ENCODE results near the gene MYLK4.

The MYLK4 gene
- total RNA-seq, result 0.98 to 8.3 (median 2.6) reads per million in 9 experiments

DNA sequence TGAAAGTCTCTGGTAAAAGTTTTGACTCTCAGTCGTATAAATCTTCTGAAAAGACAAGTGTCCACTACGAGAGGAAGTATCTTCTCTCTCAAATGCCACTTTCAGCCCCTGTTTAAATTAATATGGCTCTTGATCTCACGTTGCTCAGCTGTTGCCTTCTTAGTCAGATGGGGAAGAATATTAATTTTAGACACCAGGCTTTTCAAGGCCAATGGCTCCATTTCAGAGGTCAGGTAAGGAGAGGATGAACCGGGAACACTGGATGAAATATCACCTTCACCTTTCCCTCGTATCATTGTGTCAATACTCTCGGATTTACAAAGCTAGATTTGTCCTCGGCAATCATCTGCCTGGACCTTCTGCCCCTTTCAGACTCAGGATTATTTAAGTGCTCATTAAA is at the start of gene MYLK4:
Gene MYLK4, minus strand, starts transcription at position 91 of the 400 bp plus-strand sequence. CDS start 1,628 bp downstream, outside the sequence.
- DNase-seq, result no peak
- no peaks in the 10 kb centered on the region for H3K9me3 Mint-ChIP-seq
- H3K36me3 Mint-ChIP-seq (ENCODE audit: insufficient read depth), result no peaks in the 10 kb centered on the region
- ATAC-seq (replicated peaks), result no peak
- no peak within 1 kb of the TSS for H3K27ac Mint-ChIP-seq
- peaks cover 5 to 7% of the 10 kb centered on the region in 2 donors for H3K27me3 Mint-ChIP-seq
- no peak within 1 kb of the TSS for H3K4me3 Mint-ChIP-seq
- peaks cover 3 to 11% of the 10 kb centered on the region in 2 donors for H3K4me1 Mint-ChIP-seq (ENCODE audit: low read depth in 2 of 2)

GRCh38 chr6:2799936-2800527 is 49.3 kb upstream of the MYLK4 start:
- ATAC-seq (replicated peaks) (peak; percentile 35), DNase-seq (no peak)
- H3K36me3 Mint-ChIP-seq (ENCODE audit: insufficient read depth), result peaks cover 3% of the 10 kb centered on the region
- no peak overlapping the region for H3K4me3 Mint-ChIP-seq
- H3K27ac Mint-ChIP-seq, result peak overlapping the region; percentile 78 to 81
- no peaks in the 10 kb centered on the region for H3K9me3 Mint-ChIP-seq
- H3K4me1 Mint-ChIP-seq (ENCODE audit: low read depth in 2 of 2), result peaks cover 12 to 23% of the 10 kb centered on the region in 2 donors
- no peaks in the 10 kb centered on the region for H3K27me3 Mint-ChIP-seq

DNA sequence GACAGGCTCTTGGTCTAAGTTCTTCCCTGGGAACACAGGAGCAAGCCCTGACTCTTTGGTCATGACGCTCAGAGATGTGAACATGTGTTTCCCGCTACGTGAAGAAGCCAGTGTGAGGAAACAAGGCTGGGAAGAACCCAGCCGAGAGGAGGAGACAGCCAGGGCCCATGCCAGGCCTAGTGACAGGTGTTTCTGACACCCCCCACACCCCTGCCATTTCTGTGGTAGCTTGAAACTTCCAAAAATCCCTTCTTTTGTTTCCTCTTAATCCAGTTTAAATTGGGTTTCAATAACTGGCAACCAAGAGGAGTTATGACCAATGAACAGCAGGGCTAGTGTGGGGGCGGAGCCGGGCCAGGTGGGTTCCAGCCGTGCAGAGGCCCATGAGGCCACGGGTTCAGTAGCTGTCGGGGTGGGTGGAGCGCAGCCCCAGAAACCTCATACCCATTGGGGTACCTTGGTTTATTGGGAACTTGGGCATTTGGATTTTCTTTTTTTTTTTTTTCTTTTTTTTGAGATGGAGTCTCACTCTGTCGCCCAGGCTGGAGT is 47.9 kb upstream of the MYLK4 start:
- peaks cover 19 to 30% of the 10 kb centered on the region in 2 donors for H3K4me1 Mint-ChIP-seq (ENCODE audit: low read depth in 2 of 2)
- DNase-seq, result no peak
- no peaks in the 10 kb centered on the region for H3K27me3 Mint-ChIP-seq
- H3K36me3 Mint-ChIP-seq (ENCODE audit: insufficient read depth), result peaks cover 3% of the 10 kb centered on the region
- ATAC-seq (replicated peaks), result no peak
- no peaks in the 10 kb centered on the region for H3K9me3 Mint-ChIP-seq
- H3K27ac Mint-ChIP-seq, result peak overlapping the region in 1 of 2 donors; percentile 69
- H3K4me3 Mint-ChIP-seq, result no peak overlapping the region

GRCh38 chr6:2797564-2798031 is 46.9 kb upstream of the MYLK4 start:
- no peak for DNase-seq
- no peaks in the 10 kb centered on the region for H3K9me3 Mint-ChIP-seq
- H3K4me3 Mint-ChIP-seq, result no peak overlapping the region
- peak overlapping the region; percentile 29 to 69 for H3K27ac Mint-ChIP-seq
- H3K36me3 Mint-ChIP-seq (ENCODE audit: insufficient read depth), result peaks cover 3% of the 10 kb centered on the region
- ATAC-seq (replicated peaks), result no peak
- H3K27me3 Mint-ChIP-seq, result no peaks in the 10 kb centered on the region
- peaks cover 27 to 39% of the 10 kb centered on the region in 2 donors for H3K4me1 Mint-ChIP-seq (ENCODE audit: low read depth in 2 of 2)

DNA sequence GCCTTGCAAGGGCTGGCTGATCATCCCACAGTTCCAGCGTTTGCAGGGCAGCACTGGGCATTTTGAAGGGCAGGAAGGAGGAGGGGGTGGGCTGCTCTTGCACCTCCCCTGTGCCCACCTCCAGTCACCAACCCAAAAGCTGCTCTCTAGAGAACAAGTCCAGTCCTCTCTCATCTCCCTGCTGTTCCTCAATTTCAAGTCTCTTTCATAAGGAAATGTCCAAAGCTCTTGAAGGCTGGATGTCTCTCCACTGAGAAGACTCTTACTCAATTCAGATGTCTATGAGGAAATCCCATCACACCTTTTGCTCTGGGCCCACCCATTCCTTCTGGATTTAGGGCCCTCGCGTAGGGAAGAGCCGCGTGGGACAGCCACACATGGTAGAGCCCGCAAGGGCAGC is 46.1 kb upstream of the MYLK4 start:
- DNase-seq, result no peak
- Mint-ChIP-seq H3K4me3 (no peak overlapping the region), H3K4me1 (ENCODE audit: low read depth in 2 of 2) (peaks cover 27 to 40% of the 10 kb centered on the region in 2 donors)

GRCh38 chr6:2795956-2796355 is 45.2 kb upstream of the MYLK4 start:
- no peaks in the 10 kb centered on the region for H3K27me3 Mint-ChIP-seq
- peaks cover 3% of the 10 kb centered on the region for H3K36me3 Mint-ChIP-seq (ENCODE audit: insufficient read depth)
- DNase-seq (no peak), ATAC-seq (replicated peaks) (no peak)
- H3K4me3 Mint-ChIP-seq, result no peak overlapping the region
- H3K9me3 Mint-ChIP-seq, result no peaks in the 10 kb centered on the region
- H3K27ac Mint-ChIP-seq, result peak overlapping the region in 1 of 2 donors; percentile 65
- peaks cover 30 to 47% of the 10 kb centered on the region in 2 donors for H3K4me1 Mint-ChIP-seq (ENCODE audit: low read depth in 2 of 2)

More for the DNA sequence above, 46.1 kb upstream of the MYLK4 start:
- H3K36me3 Mint-ChIP-seq (ENCODE audit: insufficient read depth), result peaks cover 3% of the 10 kb centered on the region
- no peak for ATAC-seq (replicated peaks)
- H3K27me3 Mint-ChIP-seq, result no peaks in the 10 kb centered on the region
- no peak overlapping the region for H3K27ac Mint-ChIP-seq
- no peaks in the 10 kb centered on the region for H3K9me3 Mint-ChIP-seq

DNA sequence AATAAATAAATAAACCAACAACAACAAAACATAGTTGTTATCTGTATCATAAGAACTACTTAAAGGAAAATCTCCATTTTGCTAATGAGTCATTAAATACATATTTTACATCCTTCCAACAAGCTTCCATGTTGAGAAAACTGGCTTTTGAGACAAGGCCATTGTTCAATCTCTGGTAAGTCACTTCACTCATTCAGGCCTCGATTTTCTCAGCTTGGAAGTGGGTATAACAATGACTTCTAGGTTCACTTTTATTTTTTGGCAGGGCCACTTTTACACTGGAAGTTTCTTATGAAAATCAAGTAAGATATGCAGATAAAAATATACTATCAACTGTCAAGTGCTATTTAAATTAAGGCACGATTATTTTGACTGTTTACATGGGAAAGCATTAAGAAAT is 44.4 kb upstream of the MYLK4 start:
- Mint-ChIP-seq H3K4me1 (ENCODE audit: low read depth in 2 of 2) (peaks cover 33 to 43% of the 10 kb centered on the region in 2 donors), H3K27me3 (no peaks in the 10 kb centered on the region), H3K36me3 (ENCODE audit: insufficient read depth) (peaks cover 3% of the 10 kb centered on the region), H3K4me3 (no peak overlapping the region), H3K27ac (no peak overlapping the region), H3K9me3 (no peaks in the 10 kb centered on the region)
- ATAC-seq (replicated peaks), result no peak
- DNase-seq, result no peak

DNA sequence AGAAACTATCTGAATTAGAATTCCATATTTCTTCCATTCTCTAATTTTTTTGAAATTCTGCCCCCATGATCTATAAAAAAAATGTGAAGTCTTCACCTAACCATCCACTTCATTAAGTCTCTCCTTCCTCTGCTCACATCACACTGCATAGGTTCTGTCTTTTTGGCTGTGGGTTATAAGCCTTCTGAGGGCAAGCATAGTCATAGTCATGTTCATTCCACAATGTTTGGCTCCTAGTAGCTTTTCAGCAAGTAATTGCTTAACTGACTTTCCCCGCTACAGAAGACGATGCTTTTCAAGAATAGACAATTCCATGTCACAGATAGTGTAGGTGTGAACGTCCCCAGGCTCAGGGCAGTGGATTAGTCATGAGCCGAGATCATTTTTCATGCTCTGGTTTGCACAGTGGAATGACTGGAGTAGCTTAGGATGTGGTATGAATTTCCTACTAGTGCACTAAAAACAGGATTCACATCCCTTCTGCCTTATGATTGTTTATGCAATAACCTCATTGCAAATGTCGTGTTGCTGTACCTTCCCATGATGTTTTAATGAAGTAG is 43.5 kb upstream of the MYLK4 start:
- no peaks in the 10 kb centered on the region for H3K9me3 Mint-ChIP-seq

GRCh38 chr6:2793534-2794151 is 42.9 kb upstream of the MYLK4 start:
- H3K27me3 Mint-ChIP-seq, result no peaks in the 10 kb centered on the region
- H3K4me1 Mint-ChIP-seq (ENCODE audit: low read depth in 2 of 2), result peaks cover 25 to 35% of the 10 kb centered on the region in 2 donors
- peak overlapping the region; percentile 62 to 84 for H3K27ac Mint-ChIP-seq
- DNase-seq (no peak), ATAC-seq (replicated peaks) (peak; percentile 56)
- peak overlapping the region; percentile 36 to 61 for H3K4me3 Mint-ChIP-seq
- no peaks in the 10 kb centered on the region for H3K9me3 Mint-ChIP-seq
- H3K36me3 Mint-ChIP-seq (ENCODE audit: insufficient read depth), result peaks cover 3% of the 10 kb centered on the region

More for the DNA sequence above, 43.5 kb upstream of the MYLK4 start:
- Mint-ChIP-seq H3K36me3 (ENCODE audit: insufficient read depth) (peaks cover 3% of the 10 kb centered on the region), H3K4me1 (ENCODE audit: low read depth in 2 of 2) (peaks cover 25 to 35% of the 10 kb centered on the region in 2 donors), H3K4me3 (peak overlapping the region; percentile 36 to 61), H3K27ac (peak overlapping the region; percentile 62 to 84), H3K27me3 (no peaks in the 10 kb centered on the region)
- DNase-seq (no peak), ATAC-seq (replicated peaks) (no peak)

GRCh38 chr6:2792330-2793110 is 41.8 kb upstream of the MYLK4 start:
- no peaks in the 10 kb centered on the region for H3K9me3 Mint-ChIP-seq
- H3K4me3 Mint-ChIP-seq, result peak overlapping the region; percentile 36 to 61
- no peaks in the 10 kb centered on the region for H3K27me3 Mint-ChIP-seq
- H3K4me1 Mint-ChIP-seq (ENCODE audit: low read depth in 2 of 2), result peaks cover 27 to 28% of the 10 kb centered on the region in 2 donors
- no peak for ATAC-seq (replicated peaks)
- H3K27ac Mint-ChIP-seq, result peak overlapping the region; percentile 62 to 84
- peaks cover 5% of the 10 kb centered on the region for H3K36me3 Mint-ChIP-seq (ENCODE audit: insufficient read depth)
- no peak for DNase-seq

DNA sequence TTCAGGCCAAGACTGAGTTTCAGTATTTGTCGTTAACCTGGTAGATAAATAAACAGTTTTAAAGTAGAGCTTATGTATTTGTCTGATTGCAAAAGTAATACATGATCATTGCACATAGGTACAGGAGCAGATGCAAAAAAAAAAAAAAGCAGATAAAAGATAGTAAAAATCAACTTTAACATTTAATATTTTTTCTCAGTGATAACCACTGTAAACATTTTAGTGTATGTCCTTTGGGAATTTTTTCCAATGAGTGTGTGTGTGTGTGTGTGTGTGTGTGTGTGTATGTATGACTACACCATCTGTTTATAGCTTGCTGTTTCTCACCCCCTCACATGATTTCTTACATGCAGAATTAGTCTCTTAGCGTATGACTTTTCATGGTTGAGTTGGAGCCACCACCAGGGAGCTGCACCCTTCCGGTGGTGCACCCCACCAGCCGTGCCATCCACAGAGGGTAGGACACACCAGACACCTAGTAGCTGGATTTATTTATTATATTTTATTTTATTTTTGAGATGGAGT is 40.8 kb upstream of the MYLK4 start:
- Mint-ChIP-seq H3K4me1 (ENCODE audit: low read depth in 2 of 2) (peaks cover 25 to 28% of the 10 kb centered on the region in 2 donors), H3K9me3 (no peaks in the 10 kb centered on the region), H3K27ac (peak overlapping the region; percentile 62 to 86), H3K4me3 (peak overlapping the region; percentile 46 to 58), H3K36me3 (ENCODE audit: insufficient read depth) (peaks cover 9% of the 10 kb centered on the region), H3K27me3 (no peaks in the 10 kb centered on the region)
- ATAC-seq (replicated peaks) (peak; percentile 48), DNase-seq (no peak)

DNA sequence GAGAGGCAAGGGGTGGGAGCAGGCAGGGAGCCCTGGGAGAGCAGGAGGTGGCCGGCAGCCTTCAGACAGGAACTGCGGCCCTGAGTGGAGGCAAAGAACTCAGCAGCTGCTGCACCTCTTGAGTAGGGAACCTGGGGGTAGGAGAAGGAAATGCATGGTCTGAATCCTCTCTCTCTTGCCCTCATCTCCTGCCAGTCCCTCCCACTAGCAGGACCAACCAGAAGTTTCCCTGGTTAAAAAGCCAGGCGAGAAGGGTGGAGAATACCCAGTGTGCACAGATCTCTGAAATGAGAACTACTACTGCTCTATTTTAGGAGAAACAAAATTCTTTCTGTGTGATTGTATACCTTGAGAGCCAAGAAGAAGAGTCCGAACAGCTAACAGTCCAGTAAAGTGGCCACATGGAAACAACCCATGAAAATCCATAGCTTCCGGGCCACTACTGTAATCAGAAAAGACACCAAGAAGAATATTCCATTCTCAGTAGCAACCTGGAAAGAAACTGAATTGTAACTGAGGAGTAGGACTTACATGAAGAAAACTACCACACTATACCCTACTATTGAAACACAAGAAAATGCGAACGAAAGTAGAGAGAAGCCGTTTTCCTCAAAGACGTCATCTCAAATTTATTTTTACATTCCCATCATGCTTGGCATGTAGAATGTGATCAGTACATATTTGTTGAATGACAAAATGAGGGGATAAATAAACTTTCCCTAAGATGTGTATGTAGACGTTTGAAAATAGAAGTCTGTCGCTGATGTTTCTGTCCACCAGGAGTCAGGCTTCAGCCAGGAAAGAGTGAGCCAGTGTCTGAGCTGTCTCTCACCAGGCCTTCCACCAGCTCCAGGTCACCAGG is 40.1 kb upstream of the MYLK4 start:
- no peaks in the 10 kb centered on the region for H3K27me3 Mint-ChIP-seq
- peaks cover 28 to 30% of the 10 kb centered on the region in 2 donors for H3K4me1 Mint-ChIP-seq (ENCODE audit: low read depth in 2 of 2)
- H3K27ac Mint-ChIP-seq, result peak overlapping the region; percentile 62 to 86
- H3K36me3 Mint-ChIP-seq (ENCODE audit: insufficient read depth), result peaks cover 12% of the 10 kb centered on the region
- H3K9me3 Mint-ChIP-seq, result no peaks in the 10 kb centered on the region
- peak overlapping the region; percentile 46 to 58 for H3K4me3 Mint-ChIP-seq
- peak; percentile 73 for ATAC-seq (replicated peaks)
- DNase-seq, result peak; percentile 37 to 41 (median 38)

Data from effector memory CD8-positive, alpha-beta T cell (primary cell).